Spleen (tissue), 7 donors: Measurements from ENCODE around the gene DYNLRB1.

Experiments
- POLR2A ChIP-seq, 3 donors: fragments of 450-650 bp; IDR thresholded peaks; one replicate each; pipeline ENCODE4 v1.5.1; 2017; ENCODE audit warnings: antibody characterized with exemption in 3 of 3, mild to moderate bottlenecking in 1 of 3
- POLR2AphosphoS5 ChIP-seq, 3 donors: sonication (generic); formaldehyde crosslinking; IDR thresholded peaks; one replicate each; pipeline ENCODE4 v1.5.1; 2017; ENCODE audit warnings: antibody characterized with exemption in 3 of 3
- TF ChIP-seq, protein P1 (sequence below), 11 experiments: fragments of 200-600 bp in 7 of 11; fragments of 450-650 bp in 4 of 11; sonication (generic) in 4 of 11; IDR thresholded peaks in 8 of 11; conservative IDR thresholded peaks in 3 of 11; 1 replicate in 7 of 11; 2 replicates in 4 of 11; pipeline versions ENCODE4 v1.4.0 to v1.8.0; 2016 to 2021; ENCODE audit warnings: antibody characterized with exemption in 11 of 11, inconsistent platforms in 4 of 11, mild to moderate bottlenecking in 1 of 11
- donor health status: DM: no; HTN: no; CAD: no; lungs with moderate emphysema.
- donor health status: DM: no; HTN: no; CAD: no.
- donor health status: DM: no; HTN: no; CAD: no.

DNA sequence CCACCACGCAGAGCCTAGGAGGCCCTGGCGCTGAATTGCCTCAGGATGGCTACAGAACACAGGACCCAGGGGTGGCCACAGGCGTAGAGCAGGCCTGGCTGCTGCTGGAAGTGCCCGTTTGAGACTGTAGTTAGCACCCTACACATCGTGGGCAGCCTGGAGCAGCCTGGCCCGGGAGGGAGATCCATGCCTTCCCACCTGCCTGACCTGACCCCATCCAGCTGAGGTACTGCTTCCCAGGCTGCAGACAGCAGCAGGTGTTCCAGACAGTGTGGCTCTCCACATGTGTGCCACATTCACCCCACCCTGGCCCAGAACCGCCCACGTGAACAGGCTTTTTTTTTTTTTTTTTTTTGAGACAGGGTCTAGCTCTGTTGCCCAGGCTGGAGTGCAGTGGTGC lies 21.4 kb downstream of the DYNLRB1 start:
- TF ChIP-seq, protein P1, sequence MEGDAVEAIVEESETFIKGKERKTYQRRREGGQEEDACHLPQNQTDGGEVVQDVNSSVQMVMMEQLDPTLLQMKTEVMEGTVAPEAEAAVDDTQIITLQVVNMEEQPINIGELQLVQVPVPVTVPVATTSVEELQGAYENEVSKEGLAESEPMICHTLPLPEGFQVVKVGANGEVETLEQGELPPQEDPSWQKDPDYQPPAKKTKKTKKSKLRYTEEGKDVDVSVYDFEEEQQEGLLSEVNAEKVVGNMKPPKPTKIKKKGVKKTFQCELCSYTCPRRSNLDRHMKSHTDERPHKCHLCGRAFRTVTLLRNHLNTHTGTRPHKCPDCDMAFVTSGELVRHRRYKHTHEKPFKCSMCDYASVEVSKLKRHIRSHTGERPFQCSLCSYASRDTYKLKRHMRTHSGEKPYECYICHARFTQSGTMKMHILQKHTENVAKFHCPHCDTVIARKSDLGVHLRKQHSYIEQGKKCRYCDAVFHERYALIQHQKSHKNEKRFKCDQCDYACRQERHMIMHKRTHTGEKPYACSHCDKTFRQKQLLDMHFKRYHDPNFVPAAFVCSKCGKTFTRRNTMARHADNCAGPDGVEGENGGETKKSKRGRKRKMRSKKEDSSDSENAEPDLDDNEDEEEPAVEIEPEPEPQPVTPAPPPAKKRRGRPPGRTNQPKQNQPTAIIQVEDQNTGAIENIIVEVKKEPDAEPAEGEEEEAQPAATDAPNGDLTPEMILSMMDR (IDR thresholded peaks at IDR 0.05 in 8 of 11, conservative IDR thresholded peaks at IDR 0.05 in 3 of 11), result no peak
- TF ChIP-seq POLR2A (IDR thresholded peaks at IDR 0.05) (no peak), POLR2AphosphoS5 (IDR thresholded peaks at IDR 0.05) (no peak)
